ENCODE measurements around the gene CASQ1.

- no peak for TF ChIP-seq POLR2AphosphoS5 (IDR thresholded peaks at IDR 0.05; ENCODE audit: low read depth, low read length)
- TF ChIP-seq POLR2A (IDR thresholded peaks at IDR 0.05; ENCODE audit: low read depth, low read length), result no peak
- TF ChIP-seq TAF1 (IDR thresholded peaks at IDR 0.05; ENCODE audit: borderline replicate concordance, low read depth, low read length), result no peak
These were observed 41.1 kb upstream of the CASQ1 start for GRCh38 chr1:160149233-160149632.

Measured in GM12892 (cell line).